Thyroid gland (tissue), 4 donors: ENCODE measurements around the gene EGLN3.

Source experiments
- POLR2A ChIP-seq, 2 donors: fragments of 450-650 bp; IDR thresholded peaks; one replicate each; pipeline ENCODE4 v1.6.1; 2017; ENCODE audit warnings: antibody characterized with exemption in 2 of 2, mild to moderate bottlenecking in 2 of 2, moderate library complexity in 1 of 2
- TF ChIP-seq, protein P1 (sequence below), 6 experiments: fragments of 200-600 bp in 3 of 6; fragments of 450-650 bp in 3 of 6; sonication (generic) in 3 of 6; IDR thresholded peaks; one replicate each; pipeline ENCODE4 v1.5.1; 2016 to 2019; ENCODE audit warnings: antibody characterized with exemption in 6 of 6, mild to moderate bottlenecking in 2 of 6, inconsistent platforms in 1 of 6, moderate library complexity in 1 of 6

DNA sequence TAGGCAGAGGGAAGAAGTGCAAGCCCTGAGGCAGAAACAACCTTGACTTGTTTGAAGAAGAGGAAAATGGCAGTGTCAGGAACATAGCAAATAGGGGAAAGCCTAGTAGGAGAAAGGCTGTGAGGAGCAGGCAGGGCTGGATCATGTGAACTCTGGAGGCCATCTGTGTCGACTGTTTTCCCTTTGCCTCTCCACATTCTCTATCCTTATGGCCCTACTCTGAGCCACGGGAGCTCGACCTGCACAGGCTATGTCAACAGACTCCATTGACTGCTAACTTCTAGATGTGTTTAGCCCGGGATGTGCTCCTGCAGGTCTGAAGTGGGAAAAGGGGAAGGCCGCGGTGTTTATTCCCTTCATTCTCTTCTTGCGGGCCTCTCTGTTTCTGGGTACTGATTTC is 35.2 kb downstream of the EGLN3 start:
- no peak for TF ChIP-seq POLR2A (IDR thresholded peaks at IDR 0.05)
- TF ChIP-seq, protein P1, sequence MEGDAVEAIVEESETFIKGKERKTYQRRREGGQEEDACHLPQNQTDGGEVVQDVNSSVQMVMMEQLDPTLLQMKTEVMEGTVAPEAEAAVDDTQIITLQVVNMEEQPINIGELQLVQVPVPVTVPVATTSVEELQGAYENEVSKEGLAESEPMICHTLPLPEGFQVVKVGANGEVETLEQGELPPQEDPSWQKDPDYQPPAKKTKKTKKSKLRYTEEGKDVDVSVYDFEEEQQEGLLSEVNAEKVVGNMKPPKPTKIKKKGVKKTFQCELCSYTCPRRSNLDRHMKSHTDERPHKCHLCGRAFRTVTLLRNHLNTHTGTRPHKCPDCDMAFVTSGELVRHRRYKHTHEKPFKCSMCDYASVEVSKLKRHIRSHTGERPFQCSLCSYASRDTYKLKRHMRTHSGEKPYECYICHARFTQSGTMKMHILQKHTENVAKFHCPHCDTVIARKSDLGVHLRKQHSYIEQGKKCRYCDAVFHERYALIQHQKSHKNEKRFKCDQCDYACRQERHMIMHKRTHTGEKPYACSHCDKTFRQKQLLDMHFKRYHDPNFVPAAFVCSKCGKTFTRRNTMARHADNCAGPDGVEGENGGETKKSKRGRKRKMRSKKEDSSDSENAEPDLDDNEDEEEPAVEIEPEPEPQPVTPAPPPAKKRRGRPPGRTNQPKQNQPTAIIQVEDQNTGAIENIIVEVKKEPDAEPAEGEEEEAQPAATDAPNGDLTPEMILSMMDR (IDR thresholded peaks at IDR 0.05), result no peak
